GM18520 (cell line): ENCODE data around the gene ELOVL4.

Experiments
- ATAC-seq: cut with Tn5 transposase; IDR thresholded peaks from one replicate; pipeline ENCODE4 v1.9.1; 2021; ENCODE audit not compliant: unreplicated experiment

The ELOVL4 gene

DNA sequence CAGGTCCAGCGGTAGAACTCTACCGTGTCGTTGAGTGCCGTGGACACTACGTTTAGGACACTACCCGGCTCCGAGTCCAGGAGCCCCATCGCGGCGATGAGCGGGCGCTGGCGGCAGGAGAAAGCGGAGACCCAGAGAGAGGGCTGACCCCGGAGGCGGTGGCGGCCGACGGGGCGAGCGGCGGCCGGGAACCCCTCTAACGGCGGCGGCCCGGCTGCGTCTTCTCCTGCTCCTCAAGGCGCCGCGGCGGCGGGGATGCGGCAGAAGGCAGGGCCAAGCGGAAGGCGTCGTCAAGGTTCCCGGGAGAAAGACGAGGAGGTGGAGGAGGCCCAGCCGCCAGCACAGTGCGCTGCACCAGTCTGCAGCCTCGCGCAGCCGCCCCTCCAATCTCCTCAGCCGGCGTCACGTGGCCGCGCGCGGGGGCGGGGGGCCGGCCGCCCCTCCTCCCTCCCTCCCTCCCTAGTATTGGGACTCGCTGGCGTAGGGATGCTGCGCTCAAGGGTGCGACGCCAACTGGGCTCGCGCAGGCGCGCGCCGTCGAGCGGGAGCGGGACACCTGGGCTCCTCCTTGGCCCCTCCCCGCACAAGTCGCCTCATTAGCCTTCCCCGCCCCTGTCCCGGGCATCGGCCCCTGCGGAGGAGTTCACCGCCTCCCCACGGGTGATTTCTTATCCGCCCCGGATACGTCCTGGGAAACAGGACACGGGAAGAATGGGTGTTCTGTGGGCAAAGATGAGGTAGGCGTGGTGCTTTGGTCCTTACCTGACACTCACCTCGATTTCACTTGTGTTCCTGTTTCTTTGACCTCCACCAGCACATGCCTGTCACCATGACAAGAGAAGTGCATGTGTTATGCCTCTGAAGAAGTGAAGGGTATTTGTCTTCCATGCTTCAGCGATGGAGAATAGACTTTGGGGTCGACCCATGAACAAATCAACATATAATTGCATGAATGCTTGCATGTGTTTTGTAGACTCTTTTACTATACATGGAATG lies at the start of gene ELOVL4:
Gene ELOVL4 (minus strand): TSS at position 363 of the 996 bp plus-strand sequence. CDS start 274 bp downstream, at position 89.
- no peak for ATAC-seq

- no peak for ATAC-seq
Measured at GRCh38 chr6:79993911-79994309, 46.6 kb upstream of the ELOVL4 start.

- no peak for ATAC-seq
Measured at GRCh38 chr6:79993012-79993910, 45.9 kb upstream of the ELOVL4 start.

DNA sequence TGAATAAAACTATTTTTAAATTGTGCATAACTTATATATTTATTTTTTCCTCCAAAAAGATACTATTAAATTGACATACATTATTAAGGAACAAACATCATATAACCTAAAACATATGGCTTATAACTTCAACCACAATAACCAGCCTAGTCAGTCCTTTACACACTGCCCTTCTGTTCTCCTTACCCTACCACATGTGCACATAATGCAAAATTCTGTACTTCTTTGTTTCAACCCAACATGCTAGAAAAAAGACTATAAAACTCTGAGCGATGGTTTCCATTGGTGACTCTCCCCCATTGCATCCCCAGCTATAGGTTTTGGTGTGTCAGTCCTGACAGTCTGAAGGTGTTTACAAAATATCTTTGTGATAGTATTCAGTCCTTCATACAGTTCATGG lies 42.3 kb upstream of the ELOVL4 start:
- ATAC-seq = no peak

- ATAC-seq = no peak
Measured at GRCh38 chr6:79985128-79985527, 37.8 kb upstream of the ELOVL4 start.

GRCh38 chr6:79984261-79984660 lies 36.9 kb upstream of the ELOVL4 start:
- no peak for ATAC-seq

GRCh38 chr6:79981652-79982051 lies 34.3 kb upstream of the ELOVL4 start:
- no peak for ATAC-seq

DNA sequence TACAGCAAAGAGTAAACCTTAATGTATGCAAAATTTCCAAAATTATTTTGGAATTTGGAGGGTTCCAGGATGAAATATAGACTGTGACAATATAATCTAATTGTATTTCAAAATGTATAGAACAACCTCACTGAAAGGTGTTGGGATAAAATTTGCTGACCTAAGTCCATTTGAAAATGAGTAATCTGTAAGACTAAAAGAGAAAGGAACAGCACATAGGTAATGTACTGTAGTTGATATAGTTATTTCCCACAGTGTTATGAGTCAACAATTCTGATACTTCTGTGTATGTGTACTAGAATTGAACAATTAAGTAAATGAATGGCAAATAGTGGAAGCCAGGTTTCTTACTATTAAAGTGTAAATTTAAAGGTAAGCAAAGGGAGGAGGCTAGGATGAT lies 23.8 kb upstream of the ELOVL4 start:
- no peak for ATAC-seq

GRCh38 chr6:79969784-79970183 lies 22.4 kb upstream of the ELOVL4 start:
- ATAC-seq = no peak

DNA sequence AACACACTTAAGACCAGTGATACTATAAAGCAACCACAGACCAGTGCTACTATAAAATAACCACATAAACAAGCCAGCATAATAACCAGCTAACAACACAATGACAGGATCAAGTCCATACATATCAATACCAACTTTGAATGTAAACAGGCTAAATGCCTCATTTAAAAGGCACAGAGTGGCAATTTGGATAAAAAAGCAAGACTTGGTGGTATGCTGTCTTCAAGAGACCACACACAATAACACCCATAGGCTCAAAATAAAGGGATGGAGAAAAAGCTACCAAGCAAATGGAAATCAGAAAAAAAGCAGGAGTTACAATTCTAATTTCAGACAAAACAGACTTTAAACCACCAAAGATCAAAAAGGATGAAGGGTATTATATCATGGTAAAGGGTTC lies 19.8 kb upstream of the ELOVL4 start:
- no peak for ATAC-seq

- ATAC-seq = no peak
Measured at GRCh38 chr6:79964607-79965081, 17.3 kb upstream of the ELOVL4 start.

DNA sequence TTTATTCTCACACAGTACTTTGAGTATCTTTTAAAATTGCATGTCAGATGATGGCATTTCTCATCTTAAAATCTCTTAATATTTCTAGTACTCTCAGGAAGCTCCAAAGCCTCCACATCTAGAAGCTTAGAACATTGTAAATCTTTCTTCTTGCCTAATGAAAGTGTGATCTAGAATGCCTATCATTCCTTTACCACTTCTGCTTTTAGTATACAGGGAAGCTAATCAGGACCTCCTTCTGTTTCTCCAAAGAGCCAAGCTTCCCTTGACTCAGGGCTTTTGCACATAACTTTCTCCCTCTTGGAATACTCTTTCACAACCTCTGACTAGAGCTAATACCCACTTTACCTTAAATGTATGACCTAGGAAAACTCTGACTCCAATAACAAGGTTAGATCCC lies 7.5 kb upstream of the ELOVL4 start:
- ATAC-seq = no peak

DNA sequence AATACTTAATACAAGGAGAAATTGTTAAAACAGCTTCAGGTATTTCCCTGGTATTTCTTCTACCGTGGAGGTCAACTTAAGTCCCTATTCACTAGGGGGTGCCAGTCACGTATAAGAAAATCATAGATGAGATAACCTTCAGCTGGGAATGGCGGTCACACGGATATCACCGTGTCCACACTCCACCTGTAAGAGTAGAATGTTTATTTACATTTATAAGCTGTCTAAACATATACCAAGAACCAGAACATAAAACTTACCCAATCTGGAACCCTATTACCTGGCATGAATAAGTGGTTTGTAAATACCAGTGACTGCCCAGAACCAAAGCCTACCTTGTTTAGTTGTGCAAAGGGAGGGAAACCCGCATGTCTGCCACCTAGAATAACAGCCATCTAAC lies 1.9 kb upstream of the ELOVL4 start:
- ATAC-seq = peak; percentile 43

GRCh38 chr6:79946272-79947190 lies 822 bp downstream of the ELOVL4 start:
- ATAC-seq = no peak

GRCh38 chr6:79943133-79943532 lies 4.2 kb downstream of the ELOVL4 start:
- no peak for ATAC-seq

DNA sequence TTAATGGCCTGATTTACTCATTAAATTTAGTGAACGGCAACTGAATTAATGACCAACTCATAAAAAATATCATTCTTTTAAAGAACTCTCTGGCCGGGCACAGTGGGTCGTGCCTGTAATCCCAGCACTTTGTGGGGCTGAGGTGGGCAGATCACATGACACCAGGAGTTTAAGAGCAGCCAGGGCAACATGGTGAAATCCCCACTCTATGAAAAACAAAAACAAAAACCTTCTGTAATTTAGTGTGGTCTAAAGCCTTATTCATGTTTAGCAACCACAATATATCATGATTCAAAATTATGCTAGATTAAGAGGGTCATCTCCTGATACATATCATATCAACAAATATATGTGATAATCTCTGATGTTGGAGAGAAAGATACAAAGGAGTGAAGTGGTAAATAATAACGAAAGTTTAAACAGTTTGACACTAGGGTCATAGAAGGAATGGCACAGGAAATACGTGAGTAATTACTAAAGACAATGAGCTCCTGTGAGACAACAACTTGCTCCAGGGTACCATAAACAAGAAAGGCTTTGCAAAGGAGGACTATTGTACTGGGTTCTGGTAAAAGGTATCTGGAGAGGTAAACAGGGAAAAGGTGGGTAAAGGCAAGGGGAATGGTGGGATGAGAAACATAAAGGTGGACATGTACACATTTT lies 5.7 kb downstream of the ELOVL4 start:
- no peak for ATAC-seq

GRCh38 chr6:79928478-79928998 lies 18.8 kb downstream of the ELOVL4 start:
- no peak for ATAC-seq

DNA sequence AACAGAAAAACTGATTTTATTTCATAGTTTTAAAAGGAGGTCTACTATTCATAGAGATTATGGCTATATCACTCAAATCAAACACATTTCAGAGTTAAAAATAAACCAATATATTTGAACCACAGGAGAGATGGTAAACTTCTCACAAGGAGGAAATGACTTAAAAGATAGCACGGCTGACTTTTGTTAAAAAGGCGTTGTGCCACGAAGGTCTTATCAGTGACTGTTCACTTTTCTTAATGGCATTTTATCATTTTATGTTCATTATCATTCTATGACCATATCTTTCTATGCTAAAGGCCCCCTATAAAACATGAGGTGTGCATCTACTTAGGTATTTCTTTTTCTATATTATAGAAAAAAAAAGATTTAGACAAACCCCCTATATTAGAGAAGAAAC lies 19.6 kb downstream of the ELOVL4 start:
- ATAC-seq = no peak

- no peak for ATAC-seq
Measured at GRCh38 chr6:79923270-79923669, 24.1 kb downstream of the ELOVL4 start.

- ATAC-seq = no peak
Measured at GRCh38 chr6:79922018-79922417, 25.3 kb downstream of the ELOVL4 start.
